GM12874 (cell line): ENCODE results near the gene LARGE2.

Experiments used
- TF ChIP-seq, protein P1 (sequence below): IDR thresholded peaks from 2 replicates; pipeline ENCODE4 v1.5.1; 2011; ENCODE audit warnings: low read depth, mild to moderate bottlenecking, control low read depth, low read length, moderate library complexity; ENCODE audit not compliant: insufficient read depth

LARGE2 gene

GRCh38 chr11:45926001-45926401 lies 3.5 kb downstream of the LARGE2 start:
- TF ChIP-seq, protein P1, sequence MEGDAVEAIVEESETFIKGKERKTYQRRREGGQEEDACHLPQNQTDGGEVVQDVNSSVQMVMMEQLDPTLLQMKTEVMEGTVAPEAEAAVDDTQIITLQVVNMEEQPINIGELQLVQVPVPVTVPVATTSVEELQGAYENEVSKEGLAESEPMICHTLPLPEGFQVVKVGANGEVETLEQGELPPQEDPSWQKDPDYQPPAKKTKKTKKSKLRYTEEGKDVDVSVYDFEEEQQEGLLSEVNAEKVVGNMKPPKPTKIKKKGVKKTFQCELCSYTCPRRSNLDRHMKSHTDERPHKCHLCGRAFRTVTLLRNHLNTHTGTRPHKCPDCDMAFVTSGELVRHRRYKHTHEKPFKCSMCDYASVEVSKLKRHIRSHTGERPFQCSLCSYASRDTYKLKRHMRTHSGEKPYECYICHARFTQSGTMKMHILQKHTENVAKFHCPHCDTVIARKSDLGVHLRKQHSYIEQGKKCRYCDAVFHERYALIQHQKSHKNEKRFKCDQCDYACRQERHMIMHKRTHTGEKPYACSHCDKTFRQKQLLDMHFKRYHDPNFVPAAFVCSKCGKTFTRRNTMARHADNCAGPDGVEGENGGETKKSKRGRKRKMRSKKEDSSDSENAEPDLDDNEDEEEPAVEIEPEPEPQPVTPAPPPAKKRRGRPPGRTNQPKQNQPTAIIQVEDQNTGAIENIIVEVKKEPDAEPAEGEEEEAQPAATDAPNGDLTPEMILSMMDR = no peak

DNA sequence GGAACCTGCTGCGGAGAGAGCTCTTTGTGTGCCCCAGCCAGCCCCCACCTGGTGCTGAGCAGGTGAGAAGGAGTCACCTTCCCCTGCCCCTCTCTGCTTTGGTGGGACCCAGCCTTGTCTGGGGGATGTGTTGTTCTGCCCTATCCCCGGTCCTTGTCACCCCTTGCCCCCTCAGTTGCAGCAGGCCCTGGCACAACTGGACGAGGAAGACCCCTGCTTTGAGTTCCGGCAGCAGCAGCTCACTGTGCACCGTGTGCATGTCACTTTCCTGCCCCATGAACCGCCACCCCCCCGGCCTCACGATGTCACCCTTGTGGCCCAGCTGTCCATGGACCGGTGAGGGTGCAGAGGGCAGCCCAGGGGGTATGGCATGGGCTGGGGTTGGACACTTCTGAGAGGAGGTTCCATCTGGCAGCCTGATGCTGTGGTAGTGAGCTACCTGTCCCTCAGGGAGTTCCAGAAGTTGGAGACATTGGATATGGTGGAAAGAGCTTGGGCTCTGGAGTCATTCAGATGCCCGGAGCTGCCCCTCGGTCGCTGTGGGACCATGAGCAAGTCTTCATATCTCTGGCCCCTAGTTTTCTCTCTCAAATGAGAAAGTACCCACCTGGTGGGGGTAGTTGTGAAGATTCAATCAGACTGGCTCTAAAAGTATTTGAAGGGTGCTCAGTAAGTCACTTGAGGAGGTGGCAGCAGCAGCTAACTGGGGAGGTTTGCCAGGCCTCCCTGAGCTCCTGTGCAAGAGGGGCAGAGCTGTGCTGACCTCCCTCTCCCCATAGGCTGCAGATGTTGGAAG lies 4.3 kb downstream of the LARGE2 start:
- TF ChIP-seq, protein P1 = no peak

DNA sequence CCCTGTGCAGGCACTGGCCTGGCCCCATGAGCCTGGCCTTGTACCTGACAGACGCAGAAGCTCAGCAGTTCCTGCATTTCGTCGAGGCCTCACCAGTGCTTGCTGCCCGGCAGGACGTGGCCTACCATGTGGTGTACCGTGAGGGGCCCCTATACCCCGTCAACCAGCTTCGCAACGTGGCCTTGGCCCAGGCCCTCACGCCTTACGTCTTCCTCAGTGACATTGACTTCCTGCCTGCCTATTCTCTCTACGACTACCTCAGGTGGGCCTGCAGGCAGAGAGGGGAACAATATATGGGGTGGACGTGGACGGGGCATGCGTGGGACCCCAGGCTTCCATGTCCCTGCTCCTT lies 4.9 kb downstream of the LARGE2 start:
- TF ChIP-seq, protein P1 = no peak

DNA sequence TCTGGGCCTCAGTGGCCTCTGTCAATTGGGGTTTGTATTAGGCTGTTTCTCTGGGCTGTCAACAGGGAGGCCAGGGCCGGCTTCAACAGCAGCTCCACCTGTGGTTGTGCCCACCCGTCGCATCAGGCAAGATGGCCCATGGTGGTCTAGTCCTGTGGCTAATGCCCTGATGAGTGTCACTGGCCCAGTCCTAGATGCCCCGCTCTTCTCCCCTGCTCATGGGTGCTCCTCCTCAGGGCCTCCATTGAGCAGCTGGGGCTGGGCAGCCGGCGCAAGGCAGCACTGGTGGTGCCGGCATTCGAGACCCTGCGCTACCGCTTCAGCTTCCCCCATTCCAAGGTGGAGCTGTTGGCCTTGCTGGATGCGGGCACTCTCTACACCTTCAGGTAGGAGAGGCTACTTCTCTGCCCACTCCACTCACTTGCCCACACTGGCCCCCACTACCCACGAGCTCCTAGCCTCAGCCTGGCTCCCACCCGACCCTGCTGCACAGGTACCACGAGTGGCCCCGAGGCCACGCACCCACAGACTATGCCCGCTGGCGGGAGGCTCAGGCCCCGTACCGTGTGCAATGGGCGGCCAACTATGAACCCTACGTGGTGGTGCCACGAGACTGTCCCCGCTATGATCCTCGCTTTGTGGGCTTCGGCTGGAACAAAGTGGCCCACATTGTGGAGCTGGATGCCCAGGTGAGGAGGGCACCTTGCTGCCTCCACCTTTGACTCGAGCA lies 5.4 kb downstream of the LARGE2 start:
- TF ChIP-seq, protein P1 = no peak

- TF ChIP-seq, protein P1 = no peak
Observed at GRCh38 chr11:45928535-45929215, 6.2 kb downstream of the LARGE2 start.

DNA sequence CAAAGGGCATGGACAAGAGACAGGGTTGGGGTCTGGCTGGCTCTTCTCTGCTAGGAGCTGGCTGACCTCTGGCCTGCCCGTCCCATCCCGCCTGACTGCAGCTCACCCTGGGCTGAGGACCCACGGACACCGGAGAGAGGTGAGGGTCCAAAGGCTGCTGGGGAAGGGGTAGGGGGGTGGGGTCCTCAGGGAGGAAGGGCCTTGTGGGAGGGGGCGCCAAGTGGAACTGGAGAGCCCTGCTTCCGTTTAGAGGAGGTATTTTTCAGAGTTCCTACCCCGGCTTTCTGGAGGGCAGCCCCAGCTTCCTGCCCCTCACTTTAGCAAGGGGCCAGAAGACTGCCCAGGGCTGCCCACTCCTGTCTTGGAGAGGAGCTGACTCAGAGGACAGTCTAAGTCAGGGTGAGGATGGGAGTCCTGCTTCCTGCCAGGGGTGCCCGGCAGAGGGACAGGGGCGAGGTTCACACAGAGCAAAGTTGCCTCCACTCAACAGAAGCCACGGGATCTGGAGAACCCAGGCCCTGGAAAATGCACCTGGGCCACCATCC lies 7.1 kb downstream of the LARGE2 start:
- TF ChIP-seq, protein P1 = no peak
